Ovary (tissue), 3 donors: Measurements from ENCODE around the gene TMED1.

Experiments
- EP300 ChIP-seq: sonication (generic); formaldehyde crosslinking; IDR thresholded peaks from one replicate; pipeline ENCODE4 v1.6.1; 2017; ENCODE audit warnings: antibody characterized with exemption
- POLR2A ChIP-seq: fragments of 450-650 bp; IDR thresholded peaks from one replicate; pipeline ENCODE4 v1.6.1; 2017; ENCODE audit warnings: antibody characterized with exemption, mild to moderate bottlenecking, moderate library complexity
- TF ChIP-seq, protein P1 (sequence below), 3 donors: fragments of 450-650 bp in 2 of 3; fragments of 200-600 bp in 1 of 3; IDR thresholded peaks; one replicate each; pipeline versions ENCODE4 v1.5.1 to v1.8.0; 2016 to 2022; ENCODE audit warnings: antibody characterized with exemption in 3 of 3, mild to moderate bottlenecking in 1 of 3
- donor health status: DM: no; HTN: no; CAD: no.

DNA sequence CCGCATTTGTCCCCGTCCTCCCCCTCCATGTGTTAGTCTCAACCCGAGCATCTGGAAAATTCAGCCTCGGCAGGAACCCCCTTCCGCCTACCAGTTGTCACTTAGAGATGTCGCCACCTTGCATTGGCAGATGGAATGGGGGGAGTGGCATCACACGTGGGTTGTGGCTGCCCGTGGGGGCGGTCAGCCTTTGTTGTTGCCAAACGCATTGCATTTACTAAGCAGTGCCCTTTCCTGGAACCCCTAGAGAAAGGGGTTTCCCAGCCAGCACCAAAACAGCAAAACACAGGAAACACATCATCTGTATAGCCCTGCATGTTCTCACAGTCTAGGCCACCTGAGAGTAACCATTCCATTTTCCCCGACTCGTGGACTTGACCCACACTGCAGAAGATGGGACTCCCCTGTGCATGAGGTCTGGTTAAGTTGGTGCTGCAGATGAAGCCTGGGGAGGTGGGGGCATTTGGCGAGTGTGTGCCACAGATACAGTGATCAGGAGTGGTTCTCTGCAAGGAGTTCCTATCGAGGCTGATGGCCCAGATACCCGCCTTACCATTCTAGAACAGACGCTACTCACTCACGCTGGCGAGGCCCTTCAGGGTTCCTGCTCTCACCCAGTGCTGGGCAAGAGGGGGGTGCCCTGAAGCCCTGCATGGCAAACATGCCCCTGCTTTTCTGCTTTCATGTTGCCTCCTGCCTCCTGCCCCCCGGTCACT is 38.3 kb downstream of the TMED1 start:
- TF ChIP-seq POLR2A: no peak
- TF ChIP-seq, protein P1, sequence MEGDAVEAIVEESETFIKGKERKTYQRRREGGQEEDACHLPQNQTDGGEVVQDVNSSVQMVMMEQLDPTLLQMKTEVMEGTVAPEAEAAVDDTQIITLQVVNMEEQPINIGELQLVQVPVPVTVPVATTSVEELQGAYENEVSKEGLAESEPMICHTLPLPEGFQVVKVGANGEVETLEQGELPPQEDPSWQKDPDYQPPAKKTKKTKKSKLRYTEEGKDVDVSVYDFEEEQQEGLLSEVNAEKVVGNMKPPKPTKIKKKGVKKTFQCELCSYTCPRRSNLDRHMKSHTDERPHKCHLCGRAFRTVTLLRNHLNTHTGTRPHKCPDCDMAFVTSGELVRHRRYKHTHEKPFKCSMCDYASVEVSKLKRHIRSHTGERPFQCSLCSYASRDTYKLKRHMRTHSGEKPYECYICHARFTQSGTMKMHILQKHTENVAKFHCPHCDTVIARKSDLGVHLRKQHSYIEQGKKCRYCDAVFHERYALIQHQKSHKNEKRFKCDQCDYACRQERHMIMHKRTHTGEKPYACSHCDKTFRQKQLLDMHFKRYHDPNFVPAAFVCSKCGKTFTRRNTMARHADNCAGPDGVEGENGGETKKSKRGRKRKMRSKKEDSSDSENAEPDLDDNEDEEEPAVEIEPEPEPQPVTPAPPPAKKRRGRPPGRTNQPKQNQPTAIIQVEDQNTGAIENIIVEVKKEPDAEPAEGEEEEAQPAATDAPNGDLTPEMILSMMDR (IDR thresholded peaks at IDR 0.05): no peak
- TF ChIP-seq EP300: no peak
